Ascending aorta (tissue), 2 donors: Measurements from ENCODE around the gene FRAT2. TPM values are rescaled to one million over a fixed set of nuclear protein-coding genes. Genes with fewer than 3 reads are reported as not detected.
"Not testable (repeated sequence)": the region's sequence is repeated elsewhere in the genome, so short reads cannot be mapped to it uniquely, and the experiment has no call there.

ENCODE experiments used
- DNase-seq, 2 donors: peaks; one replicate each; pipeline ENCODE4 v3.0.0-alpha.2; 2019; ENCODE audit warnings: low spot score in 2 of 2
- H3K27ac ChIP-seq, 2 donors: fragments of 200-600 bp; sonication (generic); one replicate each; pipeline ENCODE4 v1.5.1; 2016 to 2017; ENCODE audit warnings: mild to moderate bottlenecking in 1 of 2
- H3K27me3 ChIP-seq: fragments of 200-600 bp; sonication (generic); one replicate; pipeline ENCODE4 v1.5.1; 2017
- H3K36me3 ChIP-seq, 2 donors: fragments of 200-600 bp; sonication (generic); one replicate each; pipeline ENCODE4 v1.5.1; 2016
- H3K4me1 ChIP-seq, 2 donors: fragments of 200-600 bp; sonication (generic); one replicate each; pipeline ENCODE4 v1.5.1; 2016 to 2017; ENCODE audit warnings: mild to moderate bottlenecking in 1 of 2
- H3K4me3 ChIP-seq, 2 donors: fragments of 200-600 bp; sonication (generic); one replicate each; pipeline ENCODE4 v1.5.1; 2016 to 2017; ENCODE audit warnings: mild to moderate bottlenecking in 1 of 2
- H3K9me3 ChIP-seq, 2 donors: fragments of 200-600 bp; sonication (generic); one replicate each; pipeline ENCODE4 v1.5.1; 2016
- CTCF ChIP-seq, 3 experiments: fragments of 200-600 bp in 2 of 3; fragments of 450-650 bp in 1 of 3; sonication (generic) in 2 of 3; IDR thresholded peaks; one replicate each; pipeline ENCODE4 v1.5.1; 2016 to 2019; ENCODE audit warnings: antibody characterized with exemption in 3 of 3, mild to moderate bottlenecking in 1 of 3, moderate library complexity in 1 of 3
- intact Hi-C: fragments of 100-400 bp; cut with DNase I; formaldehyde crosslinking; loops from one replicate; pipeline ENCODE4 v1.15.1; 2023
- total RNA-seq: library from RNA; depleted of rRNA; stranded (reverse); fragments of >200 nt; gene quantifications from one replicate; pipeline ENCODE4 v1.1.0, GENCODE V29; 2016

The FRAT2 gene
- total RNA-seq, 1 donor from 2014 or later: 32.0 TPM

- peaks cover 8 to 25% of the 10 kb centered on the region in 2 donors for H3K36me3 ChIP-seq
- intact Hi-C loops: no loop called here
- DNase-seq: no peak
Observed at GRCh38 chr10:97356318-97356914, 21.9 kb upstream of the FRAT2 start.

GRCh38 chr10:97355571-97355975 is 21.0 kb upstream of the FRAT2 start:
- TF ChIP-seq CTCF (IDR thresholded peaks at IDR 0.05): peak; percentile 14 to 50 (median 24)
- Histone ChIP-seq H3K4me3 (no peak overlapping the region), H3K9me3 (no peaks in the 10 kb centered on the region), H3K27me3 (no peaks in the 10 kb centered on the region), H3K4me1 (no peaks in the 10 kb centered on the region), H3K27ac (no peak overlapping the region), H3K36me3 (peaks cover 8 to 25% of the 10 kb centered on the region in 2 donors)
- DNase-seq: no peak
- intact Hi-C loops: loop anchor here (2.0 kb wide), 1 partner anchor 77 kb away; no protein-coding TSS in a partner anchor

More at GRCh38 chr10:97356318-97356914, 21.9 kb upstream of the FRAT2 start:
- Histone ChIP-seq H3K4me3 (no peak overlapping the region), H3K27ac (no peak overlapping the region), H3K9me3 (no peaks in the 10 kb centered on the region), H3K4me1 (no peaks in the 10 kb centered on the region), H3K27me3 (no peaks in the 10 kb centered on the region)
- no peak for TF ChIP-seq CTCF (IDR thresholded peaks at IDR 0.05)

GRCh38 chr10:97353945-97354344 is 19.4 kb upstream of the FRAT2 start:
- intact Hi-C loops: loop anchor here (2.0 kb wide), 1 partner anchor 75 kb away; no protein-coding TSS in a partner anchor
- Histone ChIP-seq H3K27ac (no peak overlapping the region), H3K9me3 (no peaks in the 10 kb centered on the region), H3K4me3 (no peak overlapping the region), H3K27me3 (no peaks in the 10 kb centered on the region), H3K4me1 (no peaks in the 10 kb centered on the region), H3K36me3 (peaks cover 4 to 20% of the 10 kb centered on the region in 2 donors)
- DNase-seq: no peak
- no peak for TF ChIP-seq CTCF (IDR thresholded peaks at IDR 0.05)

GRCh38 chr10:97349752-97350513 is 15.4 kb upstream of the FRAT2 start:
- Histone ChIP-seq H3K27me3 (no peaks in the 10 kb centered on the region), H3K27ac (no peak overlapping the region)

GRCh38 chr10:97347317-97347716 is 12.8 kb upstream of the FRAT2 start:
- TF ChIP-seq CTCF (IDR thresholded peaks at IDR 0.05): no peak
- Histone ChIP-seq H3K4me3 (no peak overlapping the region), H3K27ac (no peak overlapping the region), H3K9me3 (no peaks in the 10 kb centered on the region), H3K27me3 (no peaks in the 10 kb centered on the region), H3K36me3 (no peaks in the 10 kb centered on the region), H3K4me1 (no peaks in the 10 kb centered on the region)
- intact Hi-C loops: no loop called here
- no peak for DNase-seq

More at GRCh38 chr10:97349752-97350513, 15.4 kb upstream of the FRAT2 start:
- Histone ChIP-seq H3K4me1 (no peaks in the 10 kb centered on the region), H3K9me3 (no peaks in the 10 kb centered on the region), H3K4me3 (no peak overlapping the region), H3K36me3 (no peaks in the 10 kb centered on the region)
- no peak for DNase-seq
- intact Hi-C loops: no loop called here
- TF ChIP-seq CTCF (IDR thresholded peaks at IDR 0.05): no peak

GRCh38 chr10:97343664-97344063 is 9.1 kb upstream of the FRAT2 start:
- H3K4me1 ChIP-seq, H3K36me3 ChIP-seq, DNase-seq, H3K9me3 ChIP-seq, H3K4me3 ChIP-seq, H3K27ac ChIP-seq, intact Hi-C loops, H3K27me3 ChIP-seq: not testable (repeated sequence)
